ENCODE measurements around the gene CEP128.
"Not testable (repeated sequence)": the region's sequence is repeated elsewhere in the genome, so short reads cannot be mapped to it uniquely, and the experiment has no call there.

The CEP128 gene

GRCh38 chr14:80924365-80925103, 17.0 kb downstream of the CEP128 start:
- H3K27ac ChIP-seq = no peak overlapping the region

GRCh38 chr14:80923368-80923767, 18.2 kb downstream of the CEP128 start:
- no peak overlapping the region for H3K27ac ChIP-seq
- TF ChIP-seq, protein P1, sequence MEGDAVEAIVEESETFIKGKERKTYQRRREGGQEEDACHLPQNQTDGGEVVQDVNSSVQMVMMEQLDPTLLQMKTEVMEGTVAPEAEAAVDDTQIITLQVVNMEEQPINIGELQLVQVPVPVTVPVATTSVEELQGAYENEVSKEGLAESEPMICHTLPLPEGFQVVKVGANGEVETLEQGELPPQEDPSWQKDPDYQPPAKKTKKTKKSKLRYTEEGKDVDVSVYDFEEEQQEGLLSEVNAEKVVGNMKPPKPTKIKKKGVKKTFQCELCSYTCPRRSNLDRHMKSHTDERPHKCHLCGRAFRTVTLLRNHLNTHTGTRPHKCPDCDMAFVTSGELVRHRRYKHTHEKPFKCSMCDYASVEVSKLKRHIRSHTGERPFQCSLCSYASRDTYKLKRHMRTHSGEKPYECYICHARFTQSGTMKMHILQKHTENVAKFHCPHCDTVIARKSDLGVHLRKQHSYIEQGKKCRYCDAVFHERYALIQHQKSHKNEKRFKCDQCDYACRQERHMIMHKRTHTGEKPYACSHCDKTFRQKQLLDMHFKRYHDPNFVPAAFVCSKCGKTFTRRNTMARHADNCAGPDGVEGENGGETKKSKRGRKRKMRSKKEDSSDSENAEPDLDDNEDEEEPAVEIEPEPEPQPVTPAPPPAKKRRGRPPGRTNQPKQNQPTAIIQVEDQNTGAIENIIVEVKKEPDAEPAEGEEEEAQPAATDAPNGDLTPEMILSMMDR (conservative IDR thresholded peaks at IDR 0.05) = no peak

More at GRCh38 chr14:80924365-80925103, 17.0 kb downstream of the CEP128 start:
- TF ChIP-seq, protein P1 (conservative IDR thresholded peaks at IDR 0.05) = no peak

DNA sequence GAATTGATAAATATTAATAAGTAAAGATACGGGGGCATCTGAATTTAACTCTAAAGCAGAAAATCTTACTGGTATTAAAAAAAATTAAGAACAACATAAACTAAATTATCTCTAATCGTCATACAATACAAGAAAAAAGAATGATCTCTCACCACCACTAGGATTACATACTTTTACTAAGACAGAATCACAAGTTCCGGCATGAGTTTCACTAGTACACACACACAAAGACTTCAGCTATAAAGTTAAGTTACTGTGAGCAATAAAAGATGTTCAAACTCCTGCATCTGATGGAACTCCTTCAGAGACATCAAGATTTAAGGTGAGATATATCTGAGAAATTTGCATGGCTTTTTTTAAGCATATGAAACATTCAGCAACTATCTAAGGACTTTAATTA, 21.9 kb downstream of the CEP128 start:
- TF ChIP-seq, protein P1 (conservative IDR thresholded peaks at IDR 0.05) = no peak
- H3K27ac ChIP-seq = no peak overlapping the region

GRCh38 chr14:80912013-80912412, 29.5 kb downstream of the CEP128 start:
- H3K27ac ChIP-seq = not testable (repeated sequence)

DNA sequence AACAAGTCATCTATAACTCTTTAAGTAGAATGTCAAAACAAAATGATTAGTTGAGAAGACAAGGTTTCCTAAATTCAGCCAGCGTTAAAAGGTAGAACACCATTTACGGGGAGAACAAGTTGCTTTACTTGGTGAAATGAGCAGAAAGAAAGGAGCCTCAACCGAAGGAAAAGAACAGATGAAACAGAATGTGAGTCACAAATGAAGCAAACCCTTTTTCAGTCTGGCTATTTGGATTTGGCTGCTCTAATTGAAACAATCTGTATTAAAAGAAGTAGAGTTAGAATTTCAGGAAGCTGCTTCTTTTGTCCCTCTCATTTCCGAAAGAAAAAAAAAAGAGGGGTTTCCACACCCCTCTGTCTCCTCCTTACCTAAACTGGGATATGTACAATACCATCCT, 34.6 kb downstream of the CEP128 start:
- TF ChIP-seq, protein P1 (conservative IDR thresholded peaks at IDR 0.05) = no peak
- no peak overlapping the region for H3K27ac ChIP-seq

DNA sequence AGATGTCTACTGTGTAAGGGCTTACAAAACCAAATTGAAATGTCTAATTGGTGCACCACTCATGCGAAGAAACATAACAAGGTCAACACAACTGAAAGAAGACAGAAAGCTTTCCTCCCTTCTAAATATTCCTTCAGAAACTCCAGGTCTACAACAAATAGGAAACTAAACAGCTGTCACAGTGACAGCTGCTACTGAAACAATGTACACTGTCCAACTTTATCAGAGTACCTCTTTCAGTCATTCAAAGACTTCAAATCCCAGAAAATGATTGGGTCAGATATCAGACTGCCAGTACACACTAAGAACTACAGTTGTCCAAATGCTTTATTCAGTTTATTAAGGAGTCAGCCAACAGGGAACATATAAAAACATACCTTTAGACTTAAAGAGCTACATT, 35.2 kb downstream of the CEP128 start:
- no peak overlapping the region for H3K27ac ChIP-seq
- TF ChIP-seq, protein P1 (conservative IDR thresholded peaks at IDR 0.05) = no peak

DNA sequence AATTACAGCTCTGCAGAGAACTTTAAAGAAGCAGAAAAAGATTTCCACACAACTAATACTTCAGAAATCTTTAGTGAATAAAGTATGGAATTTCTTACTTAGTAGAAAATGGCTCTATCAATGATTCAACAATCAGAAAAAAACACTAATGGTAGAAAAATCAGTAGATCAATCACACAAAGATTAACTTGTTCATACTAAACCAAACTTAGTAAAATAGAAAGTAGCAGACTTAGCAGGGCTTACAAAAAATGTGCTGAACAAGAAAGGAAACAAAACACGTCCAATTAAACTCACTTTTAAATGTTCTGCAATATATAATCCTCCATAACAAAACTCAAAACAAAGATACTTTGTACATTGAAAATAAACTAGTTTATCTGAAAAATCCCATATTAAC, 38.9 kb downstream of the CEP128 start:
- TF ChIP-seq, protein P1 (conservative IDR thresholded peaks at IDR 0.05) = no peak

GRCh38 chr14:80901822-80902221, 39.7 kb downstream of the CEP128 start:
- TF ChIP-seq, protein P1 (conservative IDR thresholded peaks at IDR 0.05) = no peak
- no peak overlapping the region for H3K27ac ChIP-seq

More for the DNA sequence above, 38.9 kb downstream of the CEP128 start:
- no peak overlapping the region for H3K27ac ChIP-seq
